ENCODE measurements around the gene ZNF354C.

DNA sequence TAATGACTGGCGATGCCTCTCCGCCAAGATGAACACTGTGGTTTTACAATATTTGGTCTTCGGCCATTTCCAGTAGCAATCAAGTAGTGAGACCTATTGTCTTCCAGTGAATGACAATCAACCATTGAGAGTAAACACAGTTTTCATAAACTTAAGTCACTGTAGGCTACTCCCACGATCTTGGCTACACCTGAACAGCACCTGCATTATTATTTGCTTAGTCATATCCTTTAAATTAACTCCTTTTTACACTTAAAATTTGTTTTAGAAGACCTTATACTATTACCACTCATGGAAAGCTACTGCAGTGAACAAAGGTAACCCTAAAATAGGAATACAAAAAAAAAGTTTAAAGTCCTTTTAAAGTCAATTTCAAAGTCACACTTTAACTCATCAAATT lies 58.2 kb downstream of the ZNF354C start:
- TF ChIP-seq, protein P1, sequence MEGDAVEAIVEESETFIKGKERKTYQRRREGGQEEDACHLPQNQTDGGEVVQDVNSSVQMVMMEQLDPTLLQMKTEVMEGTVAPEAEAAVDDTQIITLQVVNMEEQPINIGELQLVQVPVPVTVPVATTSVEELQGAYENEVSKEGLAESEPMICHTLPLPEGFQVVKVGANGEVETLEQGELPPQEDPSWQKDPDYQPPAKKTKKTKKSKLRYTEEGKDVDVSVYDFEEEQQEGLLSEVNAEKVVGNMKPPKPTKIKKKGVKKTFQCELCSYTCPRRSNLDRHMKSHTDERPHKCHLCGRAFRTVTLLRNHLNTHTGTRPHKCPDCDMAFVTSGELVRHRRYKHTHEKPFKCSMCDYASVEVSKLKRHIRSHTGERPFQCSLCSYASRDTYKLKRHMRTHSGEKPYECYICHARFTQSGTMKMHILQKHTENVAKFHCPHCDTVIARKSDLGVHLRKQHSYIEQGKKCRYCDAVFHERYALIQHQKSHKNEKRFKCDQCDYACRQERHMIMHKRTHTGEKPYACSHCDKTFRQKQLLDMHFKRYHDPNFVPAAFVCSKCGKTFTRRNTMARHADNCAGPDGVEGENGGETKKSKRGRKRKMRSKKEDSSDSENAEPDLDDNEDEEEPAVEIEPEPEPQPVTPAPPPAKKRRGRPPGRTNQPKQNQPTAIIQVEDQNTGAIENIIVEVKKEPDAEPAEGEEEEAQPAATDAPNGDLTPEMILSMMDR (IDR thresholded peaks at IDR 0.05; ENCODE audit: insufficient read depth, low read depth, low read length): no peak
- no peak for TF ChIP-seq EZH2 (IDR thresholded peaks at IDR 0.05; ENCODE audit: insufficient read depth, low read length)
